A673 (cell line): ENCODE data around the gene TWF2. TPM values are rescaled to one million over a fixed set of nuclear protein-coding genes. Genes with fewer than 3 reads are reported as not detected.
A peak's percentile ranks its signal among the peaks of the same experiment; 100 is the strongest.

Source experiments
- BruUV-seq: library from RNA; stranded (reverse); fragments of 400-500 nt; replicated peaks from 2 replicates; lab custom pipeline; 2021; lab: Mats Ljungman, UMichigan
- CTCF ChIA-PET: fragments of 300-600 bp; sonication (Branson Sonifier 250); formaldehyde crosslinking; loops from one replicate; lab custom pipeline; 2022; ENCODE audit warnings: antibody characterized with exemption; lab: Charles Lee
- POLR2A ChIA-PET: fragments of 300-600 bp; sonication (Branson Sonifier 250); formaldehyde crosslinking; loops from one replicate; lab custom pipeline; 2022; ENCODE audit warnings: antibody characterized with exemption; ENCODE audit not compliant: low non-redundant PET; lab: Charles Lee
- DNase-seq: peaks from one replicate; pipeline ENCODE4 v3.0.0-alpha.2; 2015; ENCODE audit warnings: low spot score
- H3K27ac ChIP-seq: fragments of 200-600 bp; sonication (generic); 2 replicates; pipeline ENCODE4 v1.5.1; 2016; ENCODE audit warnings: mixed run types, low read depth, mild to moderate bottlenecking, mixed read lengths, antibody characterized with exemption, low read length; ENCODE audit not compliant: poor library complexity, severe bottlenecking
- H3K27me3 ChIP-seq: fragments of 200-600 bp; sonication (generic); replicated peaks from 2 replicates; pipeline ENCODE4 v1.6.1; 2017; ENCODE audit warnings: mixed run types, low read depth, mild to moderate bottlenecking, mixed read lengths, antibody characterized with exemption, low read length; ENCODE audit not compliant: insufficient read depth, poor library complexity
- H3K36me3 ChIP-seq: fragments of 200-600 bp; sonication (generic); 2 replicates; pipeline ENCODE4 v1.6.1; 2016; ENCODE audit warnings: mixed run types, mild to moderate bottlenecking, mixed read lengths, antibody characterized with exemption, low read length; ENCODE audit not compliant: insufficient read depth, poor library complexity, severe bottlenecking
- H3K4me1 ChIP-seq: fragments of 200-600 bp; sonication (generic); 2 replicates; pipeline ENCODE4 v1.6.1; 2017; ENCODE audit warnings: mixed run types, mild to moderate bottlenecking, mixed read lengths, antibody characterized with exemption, low read length; ENCODE audit not compliant: insufficient read depth, poor library complexity, severe bottlenecking
- H3K4me3 ChIP-seq: fragments of 200-600 bp; sonication (generic); 2 replicates; pipeline ENCODE4 v1.5.1; 2016; ENCODE audit warnings: low read depth, mixed run types, mild to moderate bottlenecking, mixed read lengths, low read length; ENCODE audit not compliant: poor library complexity, severe bottlenecking
- H3K9me3 ChIP-seq: fragments of 200-600 bp; sonication (generic); 2 replicates; pipeline ENCODE4 v1.6.1; 2016; ENCODE audit warnings: mixed run types, low read depth, mild to moderate bottlenecking, mixed read lengths, antibody characterized with exemption, low read length; ENCODE audit not compliant: poor library complexity, severe bottlenecking
- CTCF ChIP-seq: fragments of 300-800, 200-600 bp; sonication (generic); conservative IDR thresholded peaks from 2 replicates; pipeline ENCODE4 v1.5.1; 2017; ENCODE audit warnings: low read depth, mild to moderate bottlenecking, antibody characterized with exemption, low read length, moderate library complexity, mixed read lengths
- EZH2 ChIP-seq: fragments of 200-600 bp; sonication (generic); IDR thresholded peaks from 2 replicates; pipeline ENCODE4 v1.6.1; 2017; ENCODE audit warnings: borderline replicate concordance, low read depth, mild to moderate bottlenecking, mixed read lengths, antibody characterized with exemption, low read length; ENCODE audit not compliant: poor library complexity, severe bottlenecking
- intact Hi-C: fragments of 100-400 bp; cut with micrococcal nuclease; formaldehyde crosslinking; loops from one replicate; pipeline ENCODE4 v1.10.0; 2022; ENCODE audit not compliant: unreplicated experiment
- total RNA-seq: library from RNA; stranded (reverse); gene quantifications from 2 replicates; pipeline ENCODE4 v1.2.3, GENCODE V29; 2021

Gene TWF2
- total RNA-seq, 1 experiment from 2014 or later: 18.3 TPM

GRCh38 chr3:52197842-52198625 lies 40.9 kb downstream of the TWF2 start, which contains the start of gene ALAS1:
TSS of gene ALAS1 (plus strand) at chr3:52198160. CDS start at chr3:52199242, 1,082 bp downstream.
- DNase-seq: peak; percentile 85
- Histone ChIP-seq H3K27ac (peak within 1 kb of the TSS; percentile 75), H3K27me3 (no peaks in the 10 kb centered on the region), H3K4me3 (peak within 1 kb of the TSS; percentile 75), H3K4me1 (no peaks in the 10 kb centered on the region), H3K36me3 (peaks cover 8% of the 10 kb centered on the region), H3K9me3 (no peaks in the 10 kb centered on the region)
- no TSS peak for BruUV-seq
- ChIA-PET CTCF (no interaction called here), POLR2A (no interaction called here)
- TF ChIP-seq EZH2 (no peak), CTCF (no peak)
- intact Hi-C loops: no loop called here

GRCh38 chr3:52197499-52197841 lies 41.5 kb downstream of the TWF2 start:
- H3K27me3 ChIP-seq: no peaks in the 10 kb centered on the region
- H3K9me3 ChIP-seq: no peaks in the 10 kb centered on the region
- intact Hi-C loops: no loop called here
- BruUV-seq: no TSS peak
- H3K36me3 ChIP-seq: peaks cover 8% of the 10 kb centered on the region
- peak overlapping the region; percentile 75 for H3K4me3 ChIP-seq
- DNase-seq: no peak
- H3K4me1 ChIP-seq: no peaks in the 10 kb centered on the region
- CTCF ChIA-PET: no interaction called here
- peak overlapping the region; percentile 75 for H3K27ac ChIP-seq
- TF ChIP-seq CTCF (no peak), EZH2 (no peak)
- POLR2A ChIA-PET: no interaction called here

GRCh38 chr3:52196977-52197376 lies 42.0 kb downstream of the TWF2 start:
- Histone ChIP-seq H3K9me3 (no peaks in the 10 kb centered on the region), H3K4me3 (no peak overlapping the region), H3K36me3 (peaks cover 8% of the 10 kb centered on the region), H3K27ac (peak overlapping the region; percentile 75), H3K27me3 (no peaks in the 10 kb centered on the region), H3K4me1 (no peaks in the 10 kb centered on the region)
- intact Hi-C loops: no loop called here
- no peak for DNase-seq
- ChIA-PET POLR2A (no interaction called here), CTCF (no interaction called here)
- no TSS peak for BruUV-seq
- TF ChIP-seq CTCF (no peak), EZH2 (no peak)
